Measurements from ENCODE around the gene RARA. TPM values are rescaled to one million over a fixed set of nuclear protein-coding genes. Genes with fewer than 3 reads are reported as not detected.
"Not testable (repeated sequence)": the region's sequence is repeated elsewhere in the genome, so short reads cannot be mapped to it uniquely, and the experiment has no call there.

The RARA gene
- total RNA-seq, 1 donor from 2014 or later, result 35.1 TPM

DNA sequence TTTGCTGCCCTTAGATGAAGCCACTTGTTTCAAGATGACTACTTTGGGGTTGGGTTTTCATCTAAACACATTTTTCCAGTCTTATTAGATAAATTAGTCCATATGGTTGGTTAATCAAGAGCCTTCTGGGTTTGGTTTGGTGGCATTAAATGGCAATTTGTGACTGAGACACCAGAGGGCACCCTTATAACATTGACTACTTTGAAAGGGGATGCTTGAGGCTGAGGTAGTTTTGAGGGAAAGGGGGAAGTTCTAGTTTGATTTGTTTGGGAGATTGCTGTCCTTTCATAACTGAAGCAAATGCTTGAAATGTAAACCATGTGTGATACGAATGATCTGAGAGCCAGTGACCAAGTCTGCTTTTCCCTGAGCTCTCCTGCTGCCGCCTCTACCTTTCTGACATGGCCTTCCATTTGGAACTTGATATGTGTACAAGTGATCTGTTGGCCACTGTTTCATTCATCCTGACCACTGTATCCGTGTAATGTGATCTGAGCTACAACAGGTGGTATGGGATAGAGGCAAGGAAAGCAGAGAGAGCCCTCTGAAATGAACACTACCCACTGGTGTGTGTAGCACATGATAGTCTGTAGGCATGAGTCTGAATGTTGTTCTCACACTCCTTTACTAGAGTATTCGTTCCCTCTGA is 5.8 kb upstream of the RARA start:
- no peaks in the 10 kb centered on the region for H3K9me3 Mint-ChIP-seq
- H3K27ac Mint-ChIP-seq, result no peak overlapping the region
- H3K4me1 Mint-ChIP-seq (ENCODE audit: low read depth), result peaks cover 13% of the 10 kb centered on the region
- no peak for DNase-seq (ENCODE audit: low spot score)
- intact Hi-C loops (cut with micrococcal nuclease), result loop anchor here (2.0 kb wide), 1 partner anchor 52 kb away; no protein-coding TSS in a partner anchor
- H3K27me3 Mint-ChIP-seq (ENCODE audit: low read depth), result no peaks in the 10 kb centered on the region
- H3K36me3 Mint-ChIP-seq (ENCODE audit: low read depth), result peaks cover 63% of the 10 kb centered on the region
- no peak overlapping the region for H3K4me3 Mint-ChIP-seq (ENCODE audit: low read depth)

DNA sequence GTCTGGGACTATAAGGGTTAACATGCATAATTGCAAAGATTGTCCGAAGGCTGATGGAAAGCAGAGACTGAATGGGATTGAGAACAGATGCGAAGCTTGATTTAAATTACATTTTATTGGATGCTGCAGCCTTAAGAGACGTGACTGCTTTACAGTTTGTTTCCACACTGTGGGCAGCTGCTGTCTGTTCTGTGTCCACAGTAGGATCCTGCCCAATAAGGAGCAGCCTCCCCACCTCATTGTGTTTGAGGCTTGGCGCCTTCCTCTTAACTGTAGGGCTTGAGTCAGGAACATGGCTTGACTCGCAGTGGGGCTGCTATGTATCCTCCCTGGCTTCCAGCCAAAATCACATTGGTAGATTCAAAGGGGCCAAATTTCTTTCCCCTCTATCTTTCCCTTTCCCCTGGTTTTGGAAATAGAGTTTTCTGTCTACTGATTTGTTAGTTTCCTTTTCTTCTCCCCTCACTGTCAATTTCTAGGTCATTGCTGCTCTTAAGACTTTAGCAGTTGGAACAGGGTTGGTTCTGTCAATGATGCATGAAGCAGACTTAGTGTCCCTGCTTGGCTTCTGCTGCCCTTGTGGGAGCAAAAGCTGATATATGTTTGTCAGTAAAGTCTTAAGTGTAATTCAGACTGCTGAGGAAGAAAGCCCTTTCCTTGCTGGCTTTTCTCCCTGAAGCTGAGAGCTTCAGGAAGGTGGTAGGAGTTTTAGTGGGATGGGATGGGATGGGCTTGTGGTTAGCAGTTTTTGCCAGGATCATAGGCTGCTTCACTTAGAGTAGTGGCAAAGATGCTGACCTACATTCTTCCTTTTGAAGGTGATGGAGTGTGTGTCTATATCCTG is 5.0 kb upstream of the RARA start:
- Mint-ChIP-seq H3K27me3 (ENCODE audit: low read depth) (no peaks in the 10 kb centered on the region), H3K4me1 (ENCODE audit: low read depth) (peaks cover 13% of the 10 kb centered on the region), H3K36me3 (ENCODE audit: low read depth) (peaks cover 55% of the 10 kb centered on the region), H3K4me3 (ENCODE audit: low read depth) (no peak overlapping the region), H3K9me3 (no peaks in the 10 kb centered on the region), H3K27ac (no peak overlapping the region)
- intact Hi-C loops (cut with micrococcal nuclease), result loop anchor here (2.0 kb wide), 1 partner anchor 51 kb away; no protein-coding TSS in a partner anchor
- DNase-seq (ENCODE audit: low spot score), result no peak

DNA sequence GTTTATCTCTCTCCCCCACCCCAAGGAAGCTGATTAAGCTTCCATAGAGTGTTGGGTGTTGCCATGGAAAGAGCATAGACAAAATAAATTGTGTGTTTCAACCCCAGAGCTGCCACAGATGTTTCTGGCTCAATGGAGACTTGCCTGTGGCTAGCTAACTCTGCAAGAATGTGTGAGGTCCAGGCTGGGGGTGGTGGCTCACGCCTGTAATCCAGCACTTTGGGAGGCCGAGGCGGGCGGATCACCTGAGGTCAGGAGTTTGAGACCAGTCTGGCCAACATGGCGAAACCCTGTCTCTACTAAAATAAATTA is 4.5 kb upstream of the RARA start:
- Mint-ChIP-seq H3K4me1 (ENCODE audit: low read depth) (peaks cover 13% of the 10 kb centered on the region), H3K36me3 (ENCODE audit: low read depth) (peaks cover 50% of the 10 kb centered on the region)
- H3K27ac Mint-ChIP-seq; H3K27me3 Mint-ChIP-seq (ENCODE audit: low read depth); DNase-seq (ENCODE audit: low spot score); H3K9me3 Mint-ChIP-seq; intact Hi-C loops (cut with micrococcal nuclease); H3K4me3 Mint-ChIP-seq (ENCODE audit: low read depth): not testable (repeated sequence)

DNA sequence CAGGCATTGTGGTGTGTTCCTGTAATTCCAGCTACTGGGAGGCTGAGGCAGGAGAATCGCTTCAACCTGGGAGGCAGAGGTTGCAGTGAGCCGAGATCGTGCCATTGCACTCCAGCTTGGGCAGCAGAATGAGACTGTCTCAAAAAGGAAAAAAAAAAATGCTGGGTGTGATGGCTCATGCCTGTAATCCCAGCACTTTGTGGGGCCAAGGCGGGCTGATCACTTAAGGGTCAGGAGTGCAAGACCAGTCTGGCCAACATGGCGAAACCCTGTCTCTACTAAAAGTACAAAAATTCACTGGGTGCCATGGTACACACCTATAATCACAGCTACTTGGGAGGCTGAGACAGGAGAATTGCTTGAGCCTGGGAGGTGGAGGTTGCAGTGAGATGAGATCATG is 4.1 kb upstream of the RARA start:
- not testable (repeated sequence) for H3K4me3 Mint-ChIP-seq (ENCODE audit: low read depth); H3K27ac Mint-ChIP-seq; DNase-seq (ENCODE audit: low spot score); H3K27me3 Mint-ChIP-seq (ENCODE audit: low read depth); H3K9me3 Mint-ChIP-seq
- Mint-ChIP-seq H3K36me3 (ENCODE audit: low read depth) (peaks cover 46% of the 10 kb centered on the region), H3K4me1 (ENCODE audit: low read depth) (peaks cover 13% of the 10 kb centered on the region)
- intact Hi-C loops (cut with micrococcal nuclease), result loop anchor here (5.0 kb wide), 1 partner anchor 37 kb away; no protein-coding TSS in a partner anchor

DNA sequence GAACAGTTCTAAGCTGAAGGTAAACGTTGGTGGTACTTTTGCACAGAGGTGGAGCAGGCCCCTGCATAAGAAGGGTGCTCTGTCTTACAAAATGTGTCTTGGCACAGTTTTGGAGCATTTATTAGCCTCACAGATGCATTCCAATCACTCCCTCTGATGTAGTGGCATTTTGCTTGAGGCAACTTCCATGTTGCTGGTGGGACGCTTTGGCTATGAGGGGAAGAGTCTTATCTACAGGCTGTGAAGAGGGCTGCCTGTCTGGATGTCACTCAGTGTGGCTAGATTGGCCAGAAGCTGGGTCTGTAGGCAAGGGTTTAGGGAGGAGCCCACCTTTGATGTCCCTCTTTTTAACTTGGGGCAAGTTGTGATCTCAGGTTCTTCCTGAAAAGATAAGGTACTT is 2.6 kb upstream of the RARA start:
- intact Hi-C loops (cut with micrococcal nuclease), result loop anchor here (5.0 kb wide), 1 partner anchor 36 kb away; no protein-coding TSS in a partner anchor
- DNase-seq (ENCODE audit: low spot score), result no peak
- Mint-ChIP-seq H3K4me1 (ENCODE audit: low read depth) (peaks cover 11% of the 10 kb centered on the region), H3K27me3 (ENCODE audit: low read depth) (no peaks in the 10 kb centered on the region), H3K9me3 (no peaks in the 10 kb centered on the region), H3K27ac (no peak overlapping the region), H3K36me3 (ENCODE audit: low read depth) (peaks cover 33% of the 10 kb centered on the region), H3K4me3 (ENCODE audit: low read depth) (no peak overlapping the region)

DNA sequence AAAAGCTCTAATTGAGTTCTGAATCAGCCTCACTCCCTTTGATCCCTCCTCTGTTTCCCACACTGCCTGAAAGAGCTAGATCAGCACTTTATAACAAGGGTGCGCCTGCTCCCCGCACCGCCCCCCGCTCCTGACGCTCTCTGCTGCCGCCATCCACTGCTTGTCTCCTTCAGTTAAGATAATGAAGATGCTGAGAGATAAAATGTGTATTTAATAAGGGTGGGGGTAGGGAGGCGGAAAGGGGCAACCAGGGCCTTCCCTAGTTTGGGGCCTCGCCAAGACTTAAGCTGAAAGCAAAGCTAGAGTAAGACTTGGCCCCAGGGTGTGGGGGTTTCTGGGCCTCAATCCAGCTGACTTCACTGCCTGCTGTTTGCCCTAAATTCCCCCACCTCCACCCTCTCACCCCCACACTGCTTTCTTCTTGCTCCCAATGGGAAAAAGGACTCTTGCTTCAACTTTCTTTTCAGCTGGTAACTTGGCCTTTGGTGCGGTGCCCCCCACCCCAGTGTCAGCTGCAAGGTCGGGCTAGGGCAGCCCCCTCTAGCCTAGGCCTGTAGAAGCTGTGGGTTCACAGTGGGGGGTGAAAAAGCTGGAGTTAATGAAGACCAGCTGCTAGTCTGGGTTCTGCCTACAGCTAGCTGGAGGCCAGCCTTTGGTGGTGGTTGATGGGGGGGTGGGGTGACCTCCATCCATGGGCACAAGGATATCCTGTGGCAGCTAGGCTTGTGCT is 1.8 kb upstream of the RARA start:
- H3K4me3 Mint-ChIP-seq (ENCODE audit: low read depth), result no peak overlapping the region
- no peak for DNase-seq (ENCODE audit: low spot score)
- peaks cover 13% of the 10 kb centered on the region for H3K4me1 Mint-ChIP-seq (ENCODE audit: low read depth)
- H3K9me3 Mint-ChIP-seq, result no peaks in the 10 kb centered on the region
- H3K36me3 Mint-ChIP-seq (ENCODE audit: low read depth), result peaks cover 25% of the 10 kb centered on the region
- intact Hi-C loops (cut with micrococcal nuclease), result loop anchor here (5.0 kb wide), 1 partner anchor 35 kb away; no protein-coding TSS in a partner anchor
- H3K27ac Mint-ChIP-seq, result no peak overlapping the region
- H3K27me3 Mint-ChIP-seq (ENCODE audit: low read depth), result no peaks in the 10 kb centered on the region

DNA sequence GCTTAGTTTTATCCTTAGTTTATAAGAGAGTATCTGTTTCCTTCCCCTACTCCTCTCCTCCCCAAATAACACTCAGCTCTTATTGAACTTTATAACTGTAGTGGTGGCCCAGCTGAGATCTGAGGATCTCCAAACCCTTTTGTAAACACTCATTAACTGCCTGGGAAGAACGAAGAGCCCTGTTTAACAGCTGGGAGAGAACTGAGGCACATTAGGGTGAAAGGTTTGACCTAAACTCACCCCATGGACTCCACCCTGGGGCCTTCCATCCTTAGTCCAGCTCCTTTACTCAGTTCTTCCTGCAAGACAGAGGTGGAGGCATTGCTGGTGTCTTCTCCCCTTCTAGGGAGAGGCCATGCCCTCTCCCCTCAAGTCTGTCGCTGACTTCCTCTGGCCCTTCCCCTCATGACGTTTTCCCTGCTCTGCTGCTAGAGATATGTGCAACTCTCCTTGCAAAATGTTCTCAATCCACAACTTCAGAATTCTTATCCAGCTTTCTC is 1.2 kb upstream of the RARA start:
- no peak for DNase-seq (ENCODE audit: low spot score)
- peaks cover 17% of the 10 kb centered on the region for H3K4me1 Mint-ChIP-seq (ENCODE audit: low read depth)
- H3K4me3 Mint-ChIP-seq (ENCODE audit: low read depth), result no peak overlapping the region
- no peak overlapping the region for H3K27ac Mint-ChIP-seq
- H3K27me3 Mint-ChIP-seq (ENCODE audit: low read depth), result no peaks in the 10 kb centered on the region
- no peaks in the 10 kb centered on the region for H3K9me3 Mint-ChIP-seq
- intact Hi-C loops (cut with micrococcal nuclease), result loop anchor here (5.0 kb wide), 1 partner anchor 35 kb away; no protein-coding TSS in a partner anchor
- peaks cover 21% of the 10 kb centered on the region for H3K36me3 Mint-ChIP-seq (ENCODE audit: low read depth)

DNA sequence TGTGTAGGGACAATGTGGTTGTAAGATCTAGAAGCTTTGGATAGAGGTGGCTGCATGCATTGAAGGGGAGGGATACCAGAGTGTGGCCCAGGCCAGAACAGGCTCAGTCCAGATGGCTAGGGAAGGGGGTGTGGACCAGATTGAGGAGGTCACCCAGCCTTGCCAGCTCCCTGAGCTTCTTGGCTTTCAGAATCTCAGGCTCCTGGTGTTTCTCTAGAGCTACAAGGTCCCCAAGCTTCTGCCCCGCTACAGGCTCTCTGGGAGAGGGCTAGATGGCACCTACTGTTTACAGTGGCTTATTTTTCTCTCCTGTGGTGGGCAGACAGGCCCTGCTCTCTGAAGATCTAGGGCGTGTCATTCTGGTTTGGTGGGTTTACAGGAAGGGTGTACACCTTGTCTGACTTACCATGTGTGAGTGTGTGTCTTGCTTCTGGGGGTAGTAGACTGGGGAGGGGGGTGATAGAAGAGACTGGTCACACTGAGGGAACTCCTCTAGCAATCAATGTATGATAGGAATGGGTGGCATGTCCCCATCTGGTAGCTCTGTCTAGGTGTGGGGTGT is 1.1 kb downstream of the RARA start:
- no peak overlapping the region for H3K27ac Mint-ChIP-seq
- no peak for DNase-seq (ENCODE audit: low spot score)

DNA sequence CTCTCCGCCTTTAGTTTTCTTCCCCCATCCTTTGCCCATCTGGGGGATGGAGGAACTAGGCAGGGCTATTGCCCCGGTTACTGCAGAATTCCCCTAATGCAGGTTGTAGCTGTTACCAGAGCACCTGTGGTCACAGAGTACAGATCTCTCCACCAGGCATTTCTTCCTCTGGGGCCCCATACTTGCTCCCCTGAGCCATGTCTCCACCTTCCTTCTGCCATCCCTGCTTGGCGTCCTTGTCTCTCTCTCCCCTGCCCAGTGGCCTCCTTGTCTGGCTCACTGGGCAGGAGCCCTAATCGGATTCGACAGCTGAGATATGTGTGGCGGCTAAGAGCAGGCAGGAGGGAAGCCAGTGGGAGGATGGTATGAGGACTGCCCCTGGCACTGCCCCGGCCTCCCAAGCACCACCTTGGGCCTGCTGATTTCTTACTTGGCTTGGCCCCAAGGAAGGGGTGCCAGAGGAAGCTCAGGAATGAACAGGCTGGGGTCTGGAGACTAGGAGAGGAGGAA is 2.0 kb downstream of the RARA start:
- intact Hi-C loops (cut with micrococcal nuclease), result no loop called here
- H3K4me1 Mint-ChIP-seq (ENCODE audit: low read depth), result peaks cover 24% of the 10 kb centered on the region
- DNase-seq (ENCODE audit: low spot score), result no peak
- H3K4me3 Mint-ChIP-seq (ENCODE audit: low read depth), result no peak overlapping the region
- no peak overlapping the region for H3K27ac Mint-ChIP-seq
- no peaks in the 10 kb centered on the region for H3K27me3 Mint-ChIP-seq (ENCODE audit: low read depth)
- H3K36me3 Mint-ChIP-seq (ENCODE audit: low read depth), result no peaks in the 10 kb centered on the region
- no peaks in the 10 kb centered on the region for H3K9me3 Mint-ChIP-seq

More for the DNA sequence above, 1.1 kb downstream of the RARA start:
- intact Hi-C loops (cut with micrococcal nuclease), result loop anchor here (5.0 kb wide), 1 partner anchor 32 kb away; no protein-coding TSS in a partner anchor
- H3K36me3 Mint-ChIP-seq (ENCODE audit: low read depth), result peaks cover 4% of the 10 kb centered on the region
- no peaks in the 10 kb centered on the region for H3K9me3 Mint-ChIP-seq
- H3K27me3 Mint-ChIP-seq (ENCODE audit: low read depth), result no peaks in the 10 kb centered on the region
- H3K4me3 Mint-ChIP-seq (ENCODE audit: low read depth), result no peak overlapping the region
- H3K4me1 Mint-ChIP-seq (ENCODE audit: low read depth), result peaks cover 16% of the 10 kb centered on the region

DNA sequence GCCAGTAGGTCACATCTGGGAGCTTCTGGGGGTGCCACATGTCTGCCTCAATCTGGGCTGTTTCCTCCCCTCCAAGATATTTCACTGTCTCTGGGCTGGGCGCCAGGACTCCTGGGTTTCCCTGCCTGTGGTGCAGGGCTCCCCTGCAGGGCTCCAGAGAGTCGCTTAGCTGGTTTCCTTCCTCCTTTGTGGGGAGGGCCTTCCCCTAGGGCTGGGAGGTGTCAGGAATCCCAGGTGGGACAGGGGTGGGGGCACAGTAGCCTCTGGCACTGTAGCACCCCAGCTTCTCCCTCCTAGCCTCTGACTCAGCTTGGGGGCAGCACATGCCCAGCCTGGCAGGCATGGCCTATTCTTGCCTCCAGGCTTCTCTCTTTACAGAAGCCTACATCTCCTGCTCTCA is 2.6 kb downstream of the RARA start:
- Mint-ChIP-seq H3K9me3 (no peaks in the 10 kb centered on the region), H3K4me1 (ENCODE audit: low read depth) (peaks cover 30% of the 10 kb centered on the region), H3K27me3 (ENCODE audit: low read depth) (no peaks in the 10 kb centered on the region), H3K36me3 (ENCODE audit: low read depth) (no peaks in the 10 kb centered on the region), H3K27ac (no peak overlapping the region), H3K4me3 (ENCODE audit: low read depth) (no peak overlapping the region)
- intact Hi-C loops (cut with micrococcal nuclease), result no loop called here
- DNase-seq (ENCODE audit: low spot score), result no peak

DNA sequence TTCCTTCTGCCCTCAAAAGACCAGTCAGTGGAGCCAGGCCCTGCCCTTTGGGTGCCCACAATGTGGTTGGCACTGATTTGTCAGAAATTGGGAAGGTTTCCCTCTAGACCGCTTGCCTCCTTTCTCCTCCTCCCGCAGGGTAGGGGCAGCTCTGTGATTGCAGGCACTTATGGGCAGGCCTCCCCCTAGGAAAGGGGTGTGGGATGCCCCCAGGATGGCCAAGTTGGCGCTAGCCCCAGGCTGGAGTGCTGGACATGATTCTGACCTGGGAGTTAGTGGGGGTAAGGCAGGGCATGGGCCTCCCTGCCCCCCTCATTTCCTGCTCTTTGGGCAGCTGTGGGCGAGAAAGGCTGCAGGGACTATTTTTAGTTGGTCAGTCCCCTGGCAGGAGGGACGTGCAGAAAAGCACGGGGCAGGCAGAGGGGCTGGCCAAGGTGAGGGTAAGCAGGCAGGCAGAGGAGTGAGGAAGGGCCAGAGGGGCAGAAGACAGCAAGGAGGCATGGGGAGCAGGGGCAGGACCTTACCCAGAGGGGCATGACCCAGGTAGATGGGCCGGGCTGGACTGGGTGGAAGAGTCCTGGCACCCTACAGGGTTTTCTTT is 3.3 kb downstream of the RARA start:
- Mint-ChIP-seq H3K27me3 (ENCODE audit: low read depth) (no peaks in the 10 kb centered on the region), H3K4me1 (ENCODE audit: low read depth) (peaks cover 32% of the 10 kb centered on the region), H3K9me3 (no peaks in the 10 kb centered on the region), H3K36me3 (ENCODE audit: low read depth) (no peaks in the 10 kb centered on the region), H3K27ac (no peak overlapping the region), H3K4me3 (ENCODE audit: low read depth) (no peak overlapping the region)
- intact Hi-C loops (cut with micrococcal nuclease), result no loop called here
- no peak for DNase-seq (ENCODE audit: low spot score)
